RKO (cell line): Measurements from ENCODE around the gene MYOCD.
"Not testable (repeated sequence)": the region's sequence is repeated elsewhere in the genome, so short reads cannot be mapped to it uniquely, and the experiment has no call there.

Experiments used
- DNase-seq: peaks from one replicate; pipeline ENCODE4 v3.0.0-alpha.2; 2016; ENCODE audit warnings: low spot score

MYOCD gene, protein sequence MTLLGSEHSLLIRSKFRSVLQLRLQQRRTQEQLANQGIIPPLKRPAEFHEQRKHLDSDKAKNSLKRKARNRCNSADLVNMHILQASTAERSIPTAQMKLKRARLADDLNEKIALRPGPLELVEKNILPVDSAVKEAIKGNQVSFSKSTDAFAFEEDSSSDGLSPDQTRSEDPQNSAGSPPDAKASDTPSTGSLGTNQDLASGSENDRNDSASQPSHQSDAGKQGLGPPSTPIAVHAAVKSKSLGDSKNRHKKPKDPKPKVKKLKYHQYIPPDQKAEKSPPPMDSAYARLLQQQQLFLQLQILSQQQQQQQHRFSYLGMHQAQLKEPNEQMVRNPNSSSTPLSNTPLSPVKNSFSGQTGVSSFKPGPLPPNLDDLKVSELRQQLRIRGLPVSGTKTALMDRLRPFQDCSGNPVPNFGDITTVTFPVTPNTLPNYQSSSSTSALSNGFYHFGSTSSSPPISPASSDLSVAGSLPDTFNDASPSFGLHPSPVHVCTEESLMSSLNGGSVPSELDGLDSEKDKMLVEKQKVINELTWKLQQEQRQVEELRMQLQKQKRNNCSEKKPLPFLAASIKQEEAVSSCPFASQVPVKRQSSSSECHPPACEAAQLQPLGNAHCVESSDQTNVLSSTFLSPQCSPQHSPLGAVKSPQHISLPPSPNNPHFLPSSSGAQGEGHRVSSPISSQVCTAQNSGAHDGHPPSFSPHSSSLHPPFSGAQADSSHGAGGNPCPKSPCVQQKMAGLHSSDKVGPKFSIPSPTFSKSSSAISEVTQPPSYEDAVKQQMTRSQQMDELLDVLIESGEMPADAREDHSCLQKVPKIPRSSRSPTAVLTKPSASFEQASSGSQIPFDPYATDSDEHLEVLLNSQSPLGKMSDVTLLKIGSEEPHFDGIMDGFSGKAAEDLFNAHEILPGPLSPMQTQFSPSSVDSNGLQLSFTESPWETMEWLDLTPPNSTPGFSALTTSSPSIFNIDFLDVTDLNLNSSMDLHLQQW

DNA sequence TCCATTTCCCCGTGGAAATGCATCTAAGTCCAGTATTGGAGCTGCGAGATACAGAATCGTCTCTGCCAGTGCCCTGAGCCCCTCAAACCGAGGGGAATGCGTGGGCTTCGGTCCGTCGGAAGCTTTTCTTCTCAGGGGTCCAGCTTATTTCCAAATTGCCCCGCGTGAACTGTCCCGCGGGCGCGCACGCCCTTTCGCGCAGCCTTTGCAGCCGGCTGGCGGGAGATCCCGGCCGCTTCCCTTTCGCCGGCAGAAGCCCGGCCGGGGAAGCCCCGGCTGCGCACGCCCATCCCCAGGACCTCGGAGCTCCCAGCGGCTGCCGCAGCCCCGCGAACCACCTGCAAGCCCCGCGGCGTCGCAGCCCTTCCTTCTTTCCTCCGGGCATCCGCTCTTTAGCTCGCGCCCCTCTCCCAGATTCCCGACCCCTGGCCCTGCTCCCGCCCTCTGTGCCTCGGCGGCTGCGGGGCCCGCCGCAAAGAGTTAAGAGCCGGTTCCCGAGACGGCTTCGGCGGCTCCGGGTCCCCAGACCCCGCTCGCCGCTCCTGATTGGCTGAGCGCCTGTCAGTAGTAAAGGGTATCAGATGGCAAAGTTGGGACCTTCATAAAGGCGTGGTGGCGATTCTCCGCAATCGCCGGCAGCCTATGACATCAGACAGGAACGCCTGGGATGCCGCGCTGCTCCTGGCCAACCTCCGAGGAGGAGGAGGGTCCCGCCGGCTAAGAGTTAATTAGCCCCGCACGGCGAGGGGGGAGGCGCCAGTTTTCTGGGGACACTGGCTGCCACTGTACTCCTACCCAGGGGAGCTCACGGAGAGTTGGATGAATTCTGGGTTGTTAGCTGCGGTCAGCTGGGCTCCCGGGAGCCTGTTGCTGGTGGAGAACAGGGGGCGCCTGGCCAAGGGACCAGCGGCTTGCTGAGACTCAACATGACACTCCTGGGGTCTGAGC lies at the start of gene MYOCD:
MYOCD (plus strand) TSS at position 628 of the 948 bp plus-strand sequence; CDS start at position 927, 299 bp downstream.
- no peak for DNase-seq

DNA sequence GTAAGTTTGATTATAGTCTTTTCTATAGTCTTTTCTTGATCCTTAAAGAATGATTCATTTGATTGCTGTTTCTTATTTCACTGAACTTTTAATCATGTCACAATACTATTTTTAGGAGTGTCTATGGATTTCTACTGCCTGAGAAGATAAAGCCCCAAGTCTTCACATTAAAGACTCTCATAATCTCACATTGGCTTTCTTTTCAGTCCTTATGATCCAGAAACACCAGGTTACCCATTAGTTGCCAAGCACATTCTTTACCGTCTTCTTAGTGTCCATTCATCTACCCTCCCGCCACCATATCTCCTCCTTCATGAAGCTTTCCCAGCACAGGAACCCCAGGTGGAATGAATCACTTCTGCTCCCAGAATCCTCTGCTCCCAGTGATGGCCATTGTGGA lies 49.5 kb upstream of the MYOCD start:
- DNase-seq: no peak

DNA sequence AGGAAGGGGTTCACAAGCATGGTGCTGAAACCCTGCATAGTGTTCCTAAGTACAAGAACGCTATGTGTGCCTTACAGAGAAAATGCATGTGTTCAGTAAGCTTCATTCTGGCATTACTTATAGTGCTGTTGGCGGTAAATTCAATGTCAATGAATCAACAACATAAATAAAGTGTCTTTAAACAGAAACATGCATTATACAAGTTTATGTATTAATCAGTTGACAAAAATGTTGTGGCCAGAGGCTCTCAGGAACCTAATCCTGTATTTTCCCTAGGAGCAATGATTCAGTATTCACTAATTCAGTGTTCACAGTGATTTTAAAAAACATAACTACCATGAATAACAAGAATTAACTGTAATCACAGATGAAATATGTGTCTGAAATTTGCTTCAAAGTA lies 47.1 kb upstream of the MYOCD start:
- no peak for DNase-seq

DNA sequence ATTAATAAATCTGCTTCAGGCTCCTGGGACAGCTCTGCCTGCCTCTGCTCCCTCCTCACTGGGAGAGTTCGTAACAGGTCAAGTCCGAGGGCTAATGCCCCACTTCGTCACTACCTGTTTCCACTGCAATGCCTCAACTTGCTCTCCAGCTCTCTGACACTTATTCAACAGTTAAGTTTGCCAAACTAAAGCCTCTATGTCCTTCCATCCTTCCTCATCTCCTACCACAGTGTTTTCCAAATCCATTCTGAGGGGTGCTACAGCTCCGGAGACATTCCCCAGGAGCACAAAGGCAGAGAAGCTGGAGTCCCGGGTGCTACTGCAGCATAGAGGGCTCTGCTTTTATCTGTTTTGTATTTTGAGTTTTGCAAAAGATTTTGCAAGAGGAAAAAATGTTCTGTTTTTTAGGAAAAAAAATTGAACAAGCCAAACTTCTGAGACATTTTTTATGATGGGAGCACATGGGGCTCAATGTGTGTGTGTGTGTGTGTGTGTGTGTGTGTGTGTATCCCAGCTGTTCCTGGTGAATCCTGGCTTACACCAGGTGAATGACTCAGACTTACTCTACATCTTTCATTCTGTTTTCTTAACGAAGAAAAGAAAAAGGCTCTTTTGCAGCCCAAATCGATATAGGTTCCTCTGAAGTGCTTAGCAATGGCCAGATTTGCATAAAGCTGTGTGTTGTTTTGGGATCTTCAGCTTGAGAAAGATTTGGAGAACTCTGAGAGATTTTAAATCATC lies 46.1 kb upstream of the MYOCD start:
- DNase-seq: no peak

DNA sequence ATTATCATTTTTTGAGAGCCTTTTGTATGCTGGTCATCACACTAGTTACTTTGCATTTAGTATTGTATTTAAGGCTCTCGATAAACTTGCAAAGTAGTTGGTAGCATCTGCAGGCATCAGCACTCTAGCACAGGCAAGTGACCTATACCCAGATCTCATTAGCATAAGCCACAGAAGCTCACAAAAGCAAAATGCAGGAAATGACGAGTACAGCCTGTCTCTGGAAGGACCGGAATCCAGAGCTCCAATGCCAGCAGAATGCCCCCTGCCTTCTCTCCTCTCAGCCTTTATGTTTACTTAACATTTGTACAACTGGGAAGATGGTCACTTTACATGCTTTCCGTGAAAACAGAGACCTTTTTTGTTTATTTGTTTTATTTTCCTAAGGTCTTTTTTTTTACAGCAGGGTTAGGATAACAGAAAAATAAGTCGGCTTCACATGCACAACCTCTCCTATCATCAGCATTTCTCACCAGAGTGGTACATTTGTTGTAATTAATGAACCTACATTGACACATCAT lies 45.4 kb upstream of the MYOCD start:
- DNase-seq: peak; percentile 4

DNA sequence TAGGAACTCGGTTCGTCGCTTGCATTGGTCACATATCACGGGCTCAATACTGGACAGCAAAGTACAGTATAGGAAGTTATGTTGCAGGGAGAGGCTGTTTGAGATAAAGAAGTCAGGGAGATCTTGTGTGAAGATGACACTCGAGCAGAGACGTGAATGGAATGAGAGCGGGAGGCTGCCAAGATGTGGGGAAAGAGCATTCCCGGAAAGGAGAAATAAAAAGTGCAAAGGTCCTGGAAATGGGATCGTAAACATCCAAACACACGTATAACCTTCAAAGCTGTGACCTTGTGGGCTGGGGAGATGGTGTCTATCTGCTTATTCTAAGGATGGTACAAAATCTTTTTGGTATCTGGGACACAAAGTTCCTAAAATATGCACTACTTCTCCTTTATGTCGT lies 43.0 kb upstream of the MYOCD start:
- DNase-seq: no peak

DNA sequence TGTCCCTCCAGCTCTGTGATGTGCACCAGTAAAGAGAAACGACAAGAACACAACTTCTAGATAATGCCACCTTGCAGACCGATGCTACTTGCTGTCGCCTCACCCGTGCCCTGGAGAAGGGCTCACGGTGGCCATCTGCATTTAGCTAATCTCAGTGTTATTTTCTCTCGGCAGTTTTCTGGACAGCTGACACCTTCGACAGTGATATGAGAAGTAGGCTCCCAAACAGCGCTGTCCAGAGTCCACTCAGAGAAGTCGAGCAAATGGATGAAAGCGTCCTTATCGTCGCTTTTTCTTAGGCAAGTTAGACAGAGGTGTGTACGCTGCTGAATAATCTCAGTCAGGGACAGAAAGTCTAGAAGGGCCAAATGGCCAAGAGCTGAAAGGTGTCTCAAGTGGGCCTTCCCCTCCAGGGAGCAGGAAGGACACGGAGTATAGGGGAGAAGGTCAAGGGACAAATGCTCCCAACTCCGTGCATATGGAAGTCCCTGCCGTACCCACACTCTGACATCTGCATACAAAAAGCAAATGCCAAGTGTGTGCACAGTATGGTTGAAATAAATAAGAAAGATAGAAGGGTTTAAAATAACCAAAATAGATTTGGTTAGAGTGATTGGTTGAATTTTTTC lies 42.4 kb upstream of the MYOCD start:
- no peak for DNase-seq

DNA sequence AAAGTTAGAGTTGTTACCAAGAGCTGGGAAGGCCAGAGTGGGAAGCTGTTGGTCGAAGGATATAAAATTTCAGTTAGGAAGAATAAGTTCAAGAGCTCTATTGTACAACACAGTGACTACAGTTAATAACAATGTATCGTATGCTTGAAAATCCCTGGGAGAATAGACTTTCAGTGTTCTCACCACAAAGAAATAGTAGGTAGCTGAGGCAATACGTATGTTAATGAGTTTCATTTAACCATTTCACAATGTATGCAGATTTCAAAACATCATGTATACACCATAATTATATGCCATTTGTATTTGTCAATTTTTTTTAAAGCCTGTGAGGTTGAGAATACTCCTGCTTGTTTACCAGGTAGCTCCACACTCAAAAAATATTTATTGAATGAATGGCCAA lies 41.5 kb upstream of the MYOCD start:
- no peak for DNase-seq

DNA sequence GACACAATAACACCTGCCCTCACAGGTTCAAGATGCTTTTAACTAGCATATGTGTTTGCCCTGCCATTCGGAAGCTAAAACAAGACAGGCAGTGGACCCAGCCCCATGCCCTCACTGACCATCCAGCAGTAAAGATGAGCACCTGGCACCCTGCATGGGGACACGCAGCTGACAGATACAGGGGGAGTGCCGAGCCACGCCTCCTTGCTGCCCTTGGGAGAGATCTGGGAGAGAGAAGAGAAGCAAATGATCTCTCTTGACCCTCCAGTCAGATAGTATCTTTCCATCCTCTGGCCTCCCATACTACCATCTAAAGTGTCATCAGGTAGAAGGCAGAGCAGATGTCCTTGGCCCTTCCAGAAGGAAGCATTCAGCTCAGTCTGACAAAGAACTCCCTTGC lies 40.6 kb upstream of the MYOCD start:
- no peak for DNase-seq

DNA sequence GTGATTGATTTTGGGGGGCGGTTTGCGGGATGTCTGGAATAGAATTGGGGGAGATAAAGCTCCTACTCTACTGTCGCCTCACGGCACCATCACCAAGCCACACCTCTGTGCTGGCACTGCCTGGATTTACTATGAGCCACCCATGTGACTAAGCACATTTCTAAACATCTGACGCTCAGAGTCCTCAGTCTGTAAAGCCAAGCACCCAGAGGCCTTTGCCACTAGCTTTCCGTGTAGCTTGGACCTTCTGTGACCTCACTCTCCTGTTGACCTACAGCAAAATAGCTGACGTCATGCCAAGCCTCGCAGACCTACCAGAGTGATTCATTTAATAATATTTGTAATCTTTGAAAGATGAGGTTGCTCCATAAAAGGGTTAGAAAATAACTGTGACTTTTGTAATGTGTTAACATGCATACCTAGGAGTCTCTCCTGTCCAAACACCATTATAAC lies 38.5 kb upstream of the MYOCD start:
- peak; percentile 73 for DNase-seq

DNA sequence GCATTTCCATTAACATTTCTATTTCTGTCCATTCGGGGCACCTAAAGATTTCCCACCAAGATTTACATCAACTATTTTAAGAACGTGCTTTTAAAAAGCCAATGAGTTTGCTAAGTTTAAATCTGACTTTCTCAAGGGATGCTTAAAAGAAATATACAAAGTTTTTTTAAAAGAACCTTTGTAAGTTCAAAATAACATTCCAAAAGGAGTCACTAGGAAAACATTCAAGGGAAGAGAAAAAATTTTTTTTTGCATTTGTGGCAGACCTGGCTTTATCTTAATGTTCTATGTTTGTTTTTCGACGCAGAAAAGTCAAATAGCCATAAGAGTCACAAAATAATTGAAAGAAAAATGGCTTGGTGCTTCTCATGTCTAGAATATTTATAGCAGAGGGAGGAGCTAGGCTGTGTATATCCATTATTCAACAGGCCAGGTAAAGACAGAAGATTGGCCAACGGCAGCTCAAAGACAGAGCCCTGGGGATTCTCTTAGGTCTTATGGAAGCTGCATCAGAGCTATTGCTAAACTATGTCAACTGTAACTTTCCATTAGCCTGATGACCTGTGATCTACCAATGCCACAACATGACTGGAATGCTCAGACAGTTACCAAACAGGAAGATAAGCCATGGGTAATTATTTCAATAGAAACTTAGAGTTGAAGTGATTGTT lies 37.8 kb upstream of the MYOCD start:
- no peak for DNase-seq

DNA sequence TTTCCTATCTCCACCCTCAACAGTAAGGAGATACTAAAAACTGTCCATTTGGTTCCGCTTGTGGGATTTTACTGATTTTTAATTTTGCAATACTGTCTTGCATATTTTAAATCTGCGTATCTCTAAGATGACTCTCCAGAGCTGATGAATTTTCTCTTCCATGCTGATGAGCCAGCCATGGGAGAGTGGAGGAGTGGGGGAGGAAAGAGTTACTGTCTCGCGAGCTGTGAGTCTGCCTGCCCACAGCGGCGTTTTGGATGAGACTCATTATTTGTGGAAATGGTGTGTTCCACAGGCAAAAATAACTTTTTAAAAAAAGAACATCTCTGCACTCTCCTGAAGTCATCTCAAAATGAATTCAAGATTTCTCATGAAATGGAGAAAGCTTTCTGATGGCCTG lies 34.6 kb upstream of the MYOCD start:
- no peak for DNase-seq

DNA sequence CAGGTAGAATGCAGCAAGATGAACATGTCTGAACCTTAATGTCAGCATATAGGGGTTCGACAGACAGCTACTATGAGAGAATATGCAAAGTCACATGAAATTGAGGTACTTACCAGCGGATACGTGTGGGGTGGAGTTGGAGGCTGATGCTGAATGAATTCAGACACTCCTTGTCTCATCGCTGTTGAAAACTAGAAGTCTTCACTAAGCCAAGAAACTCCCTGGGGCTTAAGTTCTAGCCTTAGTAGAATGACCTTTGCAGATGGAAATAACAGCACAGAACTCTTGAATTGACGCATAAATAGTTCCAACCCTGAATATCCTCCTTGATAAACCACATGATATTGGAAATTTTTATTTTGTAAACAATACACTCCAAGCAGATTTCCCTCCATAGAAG lies 32.9 kb upstream of the MYOCD start:
- no peak for DNase-seq

DNA sequence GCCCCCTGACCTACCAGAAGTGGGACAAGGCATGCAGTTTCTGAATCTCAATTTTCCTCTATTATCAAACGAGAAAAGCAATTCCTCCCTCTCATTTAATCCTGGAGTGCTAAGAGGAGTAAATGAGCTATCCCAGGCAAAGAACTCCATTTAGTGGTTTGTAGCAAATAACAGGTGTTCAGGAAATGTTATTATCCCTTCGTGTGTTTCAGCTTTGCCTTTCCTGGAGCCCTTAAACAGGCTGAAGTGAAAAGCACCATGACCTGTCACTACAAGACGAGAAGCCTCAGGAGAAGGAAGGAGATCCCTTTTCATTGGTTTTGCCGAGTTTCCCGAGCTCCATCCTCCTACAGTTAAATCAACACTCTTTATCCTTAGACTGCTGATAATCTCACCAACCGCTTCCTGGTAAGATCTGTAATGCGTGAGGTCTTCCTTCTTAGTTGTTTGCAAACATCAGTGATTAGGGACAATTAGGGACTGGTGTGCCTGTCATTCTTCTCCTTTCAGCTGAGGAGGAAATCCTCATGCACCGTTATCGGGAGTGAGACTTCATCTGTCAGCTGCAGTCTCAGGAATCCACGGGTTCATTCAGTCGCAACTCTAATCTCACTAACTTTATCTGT lies 30.8 kb upstream of the MYOCD start:
- DNase-seq: no peak

DNA sequence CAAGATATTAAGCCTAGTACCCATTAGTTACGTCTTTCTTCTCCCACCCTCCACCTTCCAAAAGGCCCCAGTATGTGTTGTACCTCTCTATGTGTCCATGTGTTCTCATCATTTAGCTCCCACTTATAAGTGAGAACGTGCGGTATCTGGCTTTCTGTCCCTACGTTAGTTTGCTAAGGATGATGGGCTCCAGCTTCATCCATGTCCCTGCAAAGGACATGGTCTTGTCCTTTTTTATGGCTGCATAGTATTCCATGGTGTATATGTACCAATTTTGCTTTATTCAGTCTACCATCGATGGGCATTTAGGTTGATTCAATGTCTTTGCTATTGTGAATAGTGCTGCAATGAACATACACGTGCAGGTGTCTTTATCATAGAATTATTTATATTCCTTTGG lies 29.7 kb upstream of the MYOCD start:
- not testable (repeated sequence) for DNase-seq

DNA sequence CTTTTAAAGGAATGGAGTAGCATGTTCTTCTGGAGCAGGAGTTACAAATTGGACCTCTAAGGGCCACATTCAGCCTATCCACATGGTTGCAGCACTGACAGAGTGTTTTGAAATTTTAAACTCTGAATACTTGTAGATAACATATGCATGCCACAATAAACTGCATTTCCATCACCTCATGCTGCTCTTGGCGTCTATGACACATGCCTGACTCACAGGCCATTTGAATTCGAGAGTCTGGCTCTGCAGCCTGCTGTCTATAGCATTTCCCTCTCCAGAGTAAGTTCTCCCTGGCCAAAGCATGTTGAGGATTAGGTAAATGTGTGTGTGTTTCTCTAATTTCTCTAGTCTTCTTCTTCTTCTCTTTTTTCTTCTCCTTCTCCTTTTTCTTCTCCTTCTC lies 28.7 kb upstream of the MYOCD start:
- peak; percentile 79 for DNase-seq

DNA sequence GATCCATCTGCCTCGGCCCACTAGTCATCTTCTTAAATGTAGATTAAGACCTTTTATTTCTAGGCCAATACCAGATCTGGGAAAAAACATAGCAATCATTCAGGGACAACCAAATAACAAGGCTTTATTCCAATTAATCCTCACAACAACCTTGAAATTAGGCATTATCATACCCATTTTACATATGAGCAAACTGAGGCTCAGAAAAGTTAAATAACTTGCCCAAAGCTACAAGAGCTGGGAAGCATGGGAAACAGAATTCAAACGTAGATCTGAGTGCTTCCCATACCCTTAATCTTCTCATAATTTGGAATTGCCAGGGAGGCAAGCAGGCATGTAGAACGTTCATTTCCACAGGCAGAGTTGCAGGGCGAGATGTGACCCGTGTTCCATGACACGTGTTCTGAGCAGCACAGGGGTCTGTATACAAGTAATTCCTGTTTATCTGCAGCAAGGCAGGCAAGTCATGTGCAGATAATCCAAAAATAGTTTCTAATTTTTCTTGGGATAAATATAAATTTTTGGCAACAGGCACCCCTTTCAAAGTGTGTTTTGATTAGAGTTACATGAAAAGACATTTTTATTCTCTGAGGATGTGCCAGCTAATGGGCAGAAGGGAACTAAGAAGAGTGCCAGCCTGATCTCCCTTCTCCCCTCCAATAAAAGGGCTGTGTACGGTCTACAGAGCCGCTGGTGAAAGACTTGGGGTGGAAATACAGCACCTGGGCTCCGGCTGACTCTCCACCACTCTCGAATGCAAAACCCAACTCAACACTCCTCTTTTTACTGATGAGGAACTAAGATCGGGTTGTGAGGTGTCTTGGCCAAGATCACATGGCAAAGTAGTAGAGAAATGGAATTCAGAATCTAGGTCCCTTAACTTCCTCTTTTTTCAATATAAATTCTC lies 27.7 kb upstream of the MYOCD start:
- no peak for DNase-seq

DNA sequence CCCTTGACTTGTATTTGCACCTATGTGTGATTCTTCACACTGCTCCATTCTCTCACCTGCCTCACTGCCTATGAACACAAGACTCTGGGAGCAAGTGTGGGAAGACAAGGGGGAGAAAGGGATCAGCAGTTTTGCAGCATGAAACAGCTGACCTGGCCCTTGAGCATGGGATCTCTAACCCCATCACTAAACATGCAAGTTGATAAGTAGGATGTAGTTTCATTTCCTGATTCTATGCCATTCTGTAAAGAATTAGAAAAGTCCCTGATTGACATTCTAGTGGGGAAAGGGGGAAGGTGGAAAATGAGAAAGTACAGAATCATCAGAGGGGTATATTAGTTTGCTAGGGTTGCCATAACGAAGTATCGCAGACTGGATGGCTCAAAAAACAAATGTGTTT lies 25.3 kb upstream of the MYOCD start:
- no peak for DNase-seq
